Neural cell (in vitro differentiated cells): ENCODE measurements around the gene PISD. TPM values are rescaled to one million over a fixed set of nuclear protein-coding genes. Genes with fewer than 3 reads are reported as not detected.

Source experiments
- H2AFZ ChIP-seq: fragments of 200-600, 300-800 bp; sonication (generic), shearing (Covaris generic); 2 replicates; pipeline ENCODE4 v1.6.0; 2014; ENCODE audit warnings: low read depth, mild to moderate bottlenecking, antibody characterized with exemption, low read length, moderate library complexity
- H3F3A ChIP-seq: fragments of 200-600 bp; shearing (Covaris generic); 2 replicates; pipeline ENCODE4 v1.6.1; 2016; ENCODE audit warnings: mild to moderate bottlenecking, moderate library complexity, mixed read lengths, antibody characterized with exemption, low read length; ENCODE audit not compliant: insufficient read depth, poor library complexity, severe bottlenecking
- H3K27ac ChIP-seq: fragments of 200-600, 300-800 bp; sonication (generic), shearing (Covaris generic); 2 replicates; pipeline ENCODE4 v1.5.1; 2014; ENCODE audit warnings: mild to moderate bottlenecking, low read length, moderate library complexity
- H3K27me3 ChIP-seq: fragments of 300-800, 200-600 bp; sonication (generic), shearing (Covaris generic); 2 replicates; pipeline ENCODE4 v1.6.0; 2014; ENCODE audit warnings: mild to moderate bottlenecking, low read depth, low read length, moderate library complexity; ENCODE audit not compliant: insufficient read depth
- H3K36me3 ChIP-seq: fragments of 300-800, 200-600 bp; sonication (generic), shearing (Covaris generic); 2 replicates; pipeline ENCODE4 v1.5.1; 2014; ENCODE audit warnings: mild to moderate bottlenecking, antibody characterized with exemption, low read length, moderate library complexity; ENCODE audit not compliant: insufficient read depth
- H3K4me2 ChIP-seq: fragments of 300-800, 200-600 bp; sonication (generic), shearing (Covaris generic); 2 replicates; pipeline ENCODE4 v1.6.0; 2014; ENCODE audit warnings: mild to moderate bottlenecking, low read length
- H3K4me3 ChIP-seq: fragments of 300-800, 200-600 bp; sonication (generic), shearing (Covaris generic); 2 replicates; pipeline ENCODE4 v1.5.1; 2014; ENCODE audit warnings: mild to moderate bottlenecking, low read length, moderate library complexity
- H3K79me2 ChIP-seq: fragments of 200-600 bp; shearing (Covaris generic); replicated peaks from 2 replicates; pipeline ENCODE4 v1.6.0; 2014; ENCODE audit warnings: mild to moderate bottlenecking, low read length, moderate library complexity; ENCODE audit not compliant: insufficient read depth
- H3K9ac ChIP-seq: fragments of 300-800, 200-600 bp; sonication (generic), shearing (Covaris generic); 2 replicates; pipeline ENCODE4 v1.6.1; 2016; ENCODE audit warnings: mild to moderate bottlenecking, low read length, mixed read lengths
- H3K9me2 ChIP-seq: fragments of 200-600 bp; shearing (Covaris generic); 2 replicates; pipeline ENCODE4 v1.6.1; 2016; ENCODE audit warnings: mild to moderate bottlenecking, low read length, mixed read lengths; ENCODE audit not compliant: insufficient read depth
- H3K9me3 ChIP-seq: fragments of 200-600, 300-800 bp; sonication (generic), shearing (Covaris generic); 2 replicates; pipeline ENCODE4 v1.6.1; 2016; ENCODE audit warnings: mild to moderate bottlenecking, mixed run types, low read length, moderate library complexity, mixed read lengths
- H4K20me1 ChIP-seq: fragments of 200-600 bp; shearing (Covaris generic); 2 replicates; pipeline ENCODE4 v1.6.1; 2016; ENCODE audit warnings: mild to moderate bottlenecking, mixed run types; ENCODE audit not compliant: insufficient read depth
- CTCF ChIP-seq: fragments of 450-650 bp; IDR thresholded peaks from 2 replicates; pipeline ENCODE4 v1.5.1; 2014; ENCODE audit warnings: antibody characterized with exemption, mild to moderate bottlenecking, moderate library complexity; ENCODE audit not compliant: poor library complexity, severe bottlenecking
- EP300 ChIP-seq: fragments of 450-650 bp; conservative IDR thresholded peaks from 2 replicates; pipeline ENCODE4 v1.6.1; 2014; ENCODE audit warnings: antibody characterized with exemption, mild to moderate bottlenecking, moderate library complexity; ENCODE audit not compliant: poor library complexity, severe bottlenecking
- EZH2 ChIP-seq: fragments of 200-600, 300-800 bp; shearing (Covaris generic), sonication (generic); IDR thresholded peaks from 2 replicates; pipeline ENCODE4 v1.6.1; 2014; ENCODE audit warnings: antibody characterized with exemption, low read length, borderline replicate concordance, mild to moderate bottlenecking; ENCODE audit not compliant: insufficient read depth, poor library complexity, severe bottlenecking
- MXI1 ChIP-seq: fragments of 450-650 bp; conservative IDR thresholded peaks from 2 replicates; pipeline ENCODE4 v1.6.1; 2014; ENCODE audit warnings: antibody characterized with exemption, mild to moderate bottlenecking; ENCODE audit not compliant: poor library complexity, severe bottlenecking
- POLR2AphosphoS5 ChIP-seq: IDR thresholded peaks from 2 replicates; pipeline ENCODE4 v1.6.1; 2012
- RAD21 ChIP-seq: fragments of 450-650 bp; conservative IDR thresholded peaks from 2 replicates; pipeline ENCODE4 v1.6.1; 2014; ENCODE audit warnings: antibody characterized with exemption, mild to moderate bottlenecking, moderate library complexity
- SMC3 ChIP-seq: fragments of 450-650 bp; conservative IDR thresholded peaks from 2 replicates; pipeline ENCODE4 v1.6.1; 2014; ENCODE audit warnings: antibody characterized with exemption, mild to moderate bottlenecking, moderate library complexity; ENCODE audit not compliant: poor library complexity
- TAF1 ChIP-seq: IDR thresholded peaks from 2 replicates; pipeline ENCODE4 v1.6.1; 2012; ENCODE audit warnings: low read depth
- polyA plus RNA-seq: library from polyadenylated mRNA; depleted of rRNA; stranded (reverse); fragments of >200 nt; gene quantifications from 2 replicates; pipeline ENCODE4 v1.2.3, GENCODE V29; 2014
- TF ChIP-seq, protein P1 (sequence below): IDR thresholded peaks from 2 replicates; pipeline ENCODE4 v1.6.1; 2012; ENCODE audit warnings: borderline replicate concordance

The PISD gene
- polyA plus RNA-seq, 1 donor from 2014 or later, result 50.9 TPM

- Histone ChIP-seq H2AFZ (no peak overlapping the region), H3F3A (no peaks in the 10 kb centered on the region), H3K9ac (no peak overlapping the region), H3K36me3 (no peaks in the 10 kb centered on the region), H3K27ac (no peak overlapping the region), H3K9me3 (no peaks in the 10 kb centered on the region), H4K20me1 (no peaks in the 10 kb centered on the region), H3K27me3 (no peaks in the 10 kb centered on the region), H3K4me2 (no peak overlapping the region), H3K79me2 (no peaks in the 10 kb centered on the region), H3K9me2 (no peaks in the 10 kb centered on the region), H3K4me3 (no peak overlapping the region)
- TF ChIP-seq TAF1 (no peak), CTCF (no peak), MXI1 (no peak), EP300 (no peak), POLR2AphosphoS5 (no peak), SMC3 (no peak), EZH2 (no peak)
- TF ChIP-seq, protein P1, sequence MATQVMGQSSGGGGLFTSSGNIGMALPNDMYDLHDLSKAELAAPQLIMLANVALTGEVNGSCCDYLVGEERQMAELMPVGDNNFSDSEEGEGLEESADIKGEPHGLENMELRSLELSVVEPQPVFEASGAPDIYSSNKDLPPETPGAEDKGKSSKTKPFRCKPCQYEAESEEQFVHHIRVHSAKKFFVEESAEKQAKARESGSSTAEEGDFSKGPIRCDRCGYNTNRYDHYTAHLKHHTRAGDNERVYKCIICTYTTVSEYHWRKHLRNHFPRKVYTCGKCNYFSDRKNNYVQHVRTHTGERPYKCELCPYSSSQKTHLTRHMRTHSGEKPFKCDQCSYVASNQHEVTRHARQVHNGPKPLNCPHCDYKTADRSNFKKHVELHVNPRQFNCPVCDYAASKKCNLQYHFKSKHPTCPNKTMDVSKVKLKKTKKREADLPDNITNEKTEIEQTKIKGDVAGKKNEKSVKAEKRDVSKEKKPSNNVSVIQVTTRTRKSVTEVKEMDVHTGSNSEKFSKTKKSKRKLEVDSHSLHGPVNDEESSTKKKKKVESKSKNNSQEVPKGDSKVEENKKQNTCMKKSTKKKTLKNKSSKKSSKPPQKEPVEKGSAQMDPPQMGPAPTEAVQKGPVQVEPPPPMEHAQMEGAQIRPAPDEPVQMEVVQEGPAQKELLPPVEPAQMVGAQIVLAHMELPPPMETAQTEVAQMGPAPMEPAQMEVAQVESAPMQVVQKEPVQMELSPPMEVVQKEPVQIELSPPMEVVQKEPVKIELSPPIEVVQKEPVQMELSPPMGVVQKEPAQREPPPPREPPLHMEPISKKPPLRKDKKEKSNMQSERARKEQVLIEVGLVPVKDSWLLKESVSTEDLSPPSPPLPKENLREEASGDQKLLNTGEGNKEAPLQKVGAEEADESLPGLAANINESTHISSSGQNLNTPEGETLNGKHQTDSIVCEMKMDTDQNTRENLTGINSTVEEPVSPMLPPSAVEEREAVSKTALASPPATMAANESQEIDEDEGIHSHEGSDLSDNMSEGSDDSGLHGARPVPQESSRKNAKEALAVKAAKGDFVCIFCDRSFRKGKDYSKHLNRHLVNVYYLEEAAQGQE, result no peak
Observed at GRCh38 chr22:31574055-31574670, 87.9 kb downstream of the PISD start.

DNA sequence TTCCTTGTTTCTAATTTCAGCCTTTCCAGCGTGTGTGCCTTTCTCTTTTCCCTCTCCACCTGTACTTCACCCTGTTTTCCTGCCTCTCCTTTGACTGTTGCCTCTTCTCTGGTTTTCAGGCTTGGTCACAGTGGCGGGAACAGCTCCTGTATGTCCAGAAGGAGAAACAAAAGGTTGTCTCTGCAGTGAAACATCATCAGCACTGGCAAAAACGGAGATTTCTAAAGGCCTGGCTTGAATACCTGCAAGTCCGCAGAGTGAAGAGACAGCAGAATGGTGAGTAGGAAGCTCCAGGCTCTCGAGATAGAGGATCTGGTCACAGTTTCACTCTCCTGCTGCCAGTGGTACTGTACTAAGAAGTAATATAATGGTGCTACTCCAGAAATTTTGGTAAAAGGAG is 89.1 kb downstream of the PISD start:
- no peaks in the 10 kb centered on the region for H3K27me3 ChIP-seq
- no peaks in the 10 kb centered on the region for H3K9me3 ChIP-seq
- no peaks in the 10 kb centered on the region for H3K79me2 ChIP-seq
- no peaks in the 10 kb centered on the region for H4K20me1 ChIP-seq
- H3K4me3 ChIP-seq, result no peak overlapping the region
- no peak overlapping the region for H3K9ac ChIP-seq
- no peaks in the 10 kb centered on the region for H3K36me3 ChIP-seq
- no peak overlapping the region for H3K4me2 ChIP-seq
- no peaks in the 10 kb centered on the region for H3F3A ChIP-seq
- TF ChIP-seq CTCF (no peak), MXI1 (no peak), RAD21 (no peak), POLR2AphosphoS5 (no peak), SMC3 (no peak), EP300 (no peak), EZH2 (no peak), TAF1 (no peak)
- TF ChIP-seq, protein P1, result no peak
- no peaks in the 10 kb centered on the region for H3K9me2 ChIP-seq
- no peak overlapping the region for H3K27ac ChIP-seq
- no peak overlapping the region for H2AFZ ChIP-seq
